HG03066 (cell line): ENCODE results near the gene FAM111A.

Experiments
- ATAC-seq: cut with Tn5 transposase; IDR thresholded peaks from one replicate; pipeline ENCODE4 v1.9.1; 2021; ENCODE audit warnings: low read depth; ENCODE audit not compliant: unreplicated experiment

FAM111A gene

GRCh38 chr11:59197991-59198390, 55.3 kb downstream of the FAM111A start:
- no peak for ATAC-seq

GRCh38 chr11:59198726-59199125, 56.1 kb downstream of the FAM111A start:
- no peak for ATAC-seq

GRCh38 chr11:59199546-59200422, 57.1 kb downstream of the FAM111A start:
- no peak for ATAC-seq

GRCh38 chr11:59200423-59200746, 57.7 kb downstream of the FAM111A start:
- no peak for ATAC-seq

- no peak for ATAC-seq
Measured at GRCh38 chr11:59201353-59201752, 58.7 kb downstream of the FAM111A start.
